ENCODE measurements around the gene VAX1. TPM values are rescaled to one million over a fixed set of nuclear protein-coding genes. Genes with fewer than 3 reads are reported as not detected.

The VAX1 gene
- total and polyA plus RNA-seq, 3 experiments from 2014 or later: not detected

GRCh38 chr10:117145019-117145418 is 6.9 kb upstream of the VAX1 start:
- H3K4me3 Mint-ChIP-seq: no peak overlapping the region
- no peak for DNase-seq
- CTCF ChIA-PET: no interaction called here
- H3K9me3 Mint-ChIP-seq: peaks cover 0 to 13% (median 1%) of the 10 kb centered on the region in 5 donors
- H3K27ac ChIP-seq (ENCODE audit: low read depth, low read length): no peak overlapping the region
- no peak overlapping the region for H3K27ac Mint-ChIP-seq
- no peaks in the 10 kb centered on the region for H3K9me3 ChIP-seq (ENCODE audit: low read length)
- H3K4me1 Mint-ChIP-seq: no peaks in the 10 kb centered on the region
- H3K27me3 Mint-ChIP-seq: peaks cover 37 to 47% of the 10 kb centered on the region in 2 donors
- H3K36me3 ChIP-seq (ENCODE audit: insufficient read depth, low read length): no peaks in the 10 kb centered on the region
- POLR2A ChIA-PET: interaction anchor here (1.0 kb wide), 1 partner anchor 72 kb away, joined by 3 read pairs; no protein-coding TSS in a partner anchor
- no peak overlapping the region for H3K4me3 ChIP-seq (ENCODE audit: low read length)
- H3K4me1 ChIP-seq (ENCODE audit: insufficient read depth, low read length): no peaks in the 10 kb centered on the region
- no peaks in the 10 kb centered on the region for H3K36me3 Mint-ChIP-seq
- H3K27me3 ChIP-seq (ENCODE audit: insufficient read depth, low read length, poor library complexity, severe bottlenecking): peaks cover 5% of the 10 kb centered on the region

GRCh38 chr10:117143103-117143823 is 5.2 kb upstream of the VAX1 start:
- H3K9me3 Mint-ChIP-seq: peaks cover 0 to 15% (median 3%) of the 10 kb centered on the region in 5 donors
- DNase-seq: no peak
- peaks cover 43 to 50% of the 10 kb centered on the region in 2 donors for H3K27me3 Mint-ChIP-seq
- no peaks in the 10 kb centered on the region for H3K36me3 Mint-ChIP-seq
- Histone ChIP-seq H3K36me3 (ENCODE audit: insufficient read depth, low read length) (no peaks in the 10 kb centered on the region), H3K9me3 (ENCODE audit: low read length) (no peaks in the 10 kb centered on the region), H3K4me1 (ENCODE audit: insufficient read depth, low read length) (no peaks in the 10 kb centered on the region), H3K27ac (ENCODE audit: low read depth, low read length) (no peak overlapping the region), H3K4me3 (ENCODE audit: low read length) (no peak overlapping the region), H3K27me3 (ENCODE audit: insufficient read depth, low read length, poor library complexity, severe bottlenecking) (peaks cover 9% of the 10 kb centered on the region)
- H3K27ac Mint-ChIP-seq: no peak overlapping the region
- ChIA-PET POLR2A (no interaction called here), CTCF (interaction anchor here (1.2 kb wide), 1 partner anchor 9 kb away, joined by 3 read pairs; no protein-coding TSS in a partner anchor)
- H3K4me3 Mint-ChIP-seq: no peak overlapping the region
- H3K4me1 Mint-ChIP-seq: peaks cover 0 to 9% (median 2%) of the 10 kb centered on the region in 3 donors

GRCh38 chr10:117140525-117140902 is 2.4 kb upstream of the VAX1 start:
- Mint-ChIP-seq H3K27me3 (peaks cover 49 to 60% of the 10 kb centered on the region in 2 donors), H3K27ac (no peak overlapping the region), H3K4me1 (peaks cover 0 to 20% (median 2%) of the 10 kb centered on the region in 3 donors), H3K36me3 (no peaks in the 10 kb centered on the region), H3K9me3 (peaks cover 0 to 11% (median 2%) of the 10 kb centered on the region in 5 donors), H3K4me3 (no peak overlapping the region)
- ChIA-PET POLR2A (no interaction called here), CTCF (no interaction called here)
- peaks cover 20% of the 10 kb centered on the region for H3K27me3 ChIP-seq (ENCODE audit: insufficient read depth, low read length, poor library complexity, severe bottlenecking)
- no peak overlapping the region for H3K27ac ChIP-seq (ENCODE audit: low read depth, low read length)
- no peak for DNase-seq
- H3K4me3 ChIP-seq (ENCODE audit: low read length): no peak overlapping the region
- H3K9me3 ChIP-seq (ENCODE audit: low read length): no peaks in the 10 kb centered on the region
- H3K36me3 ChIP-seq (ENCODE audit: insufficient read depth, low read length): no peaks in the 10 kb centered on the region
- H3K4me1 ChIP-seq (ENCODE audit: insufficient read depth, low read length): no peaks in the 10 kb centered on the region

- H3K4me3 Mint-ChIP-seq: no peak overlapping the region
- Histone ChIP-seq H3K4me3 (ENCODE audit: low read length) (no peak overlapping the region), H3K27ac (ENCODE audit: low read depth, low read length) (no peak overlapping the region), H3K4me1 (ENCODE audit: insufficient read depth, low read length) (no peaks in the 10 kb centered on the region), H3K27me3 (ENCODE audit: insufficient read depth, low read length, poor library complexity, severe bottlenecking) (peaks cover 20% of the 10 kb centered on the region), H3K9me3 (ENCODE audit: low read length) (no peaks in the 10 kb centered on the region), H3K36me3 (ENCODE audit: insufficient read depth, low read length) (no peaks in the 10 kb centered on the region)
- peaks cover 0 to 11% (median 2%) of the 10 kb centered on the region in 5 donors for H3K9me3 Mint-ChIP-seq
- H3K27me3 Mint-ChIP-seq: peaks cover 54 to 65% of the 10 kb centered on the region in 2 donors
- POLR2A ChIA-PET: no interaction called here
- H3K36me3 Mint-ChIP-seq: no peaks in the 10 kb centered on the region
- peaks cover 0 to 21% (median 2%) of the 10 kb centered on the region in 3 donors for H3K4me1 Mint-ChIP-seq
- H3K27ac Mint-ChIP-seq: no peak overlapping the region
- CTCF ChIA-PET: no interaction called here
- DNase-seq: no peak
Measured at GRCh38 chr10:117139581-117140524, 1.8 kb upstream of the VAX1 start.

DNA sequence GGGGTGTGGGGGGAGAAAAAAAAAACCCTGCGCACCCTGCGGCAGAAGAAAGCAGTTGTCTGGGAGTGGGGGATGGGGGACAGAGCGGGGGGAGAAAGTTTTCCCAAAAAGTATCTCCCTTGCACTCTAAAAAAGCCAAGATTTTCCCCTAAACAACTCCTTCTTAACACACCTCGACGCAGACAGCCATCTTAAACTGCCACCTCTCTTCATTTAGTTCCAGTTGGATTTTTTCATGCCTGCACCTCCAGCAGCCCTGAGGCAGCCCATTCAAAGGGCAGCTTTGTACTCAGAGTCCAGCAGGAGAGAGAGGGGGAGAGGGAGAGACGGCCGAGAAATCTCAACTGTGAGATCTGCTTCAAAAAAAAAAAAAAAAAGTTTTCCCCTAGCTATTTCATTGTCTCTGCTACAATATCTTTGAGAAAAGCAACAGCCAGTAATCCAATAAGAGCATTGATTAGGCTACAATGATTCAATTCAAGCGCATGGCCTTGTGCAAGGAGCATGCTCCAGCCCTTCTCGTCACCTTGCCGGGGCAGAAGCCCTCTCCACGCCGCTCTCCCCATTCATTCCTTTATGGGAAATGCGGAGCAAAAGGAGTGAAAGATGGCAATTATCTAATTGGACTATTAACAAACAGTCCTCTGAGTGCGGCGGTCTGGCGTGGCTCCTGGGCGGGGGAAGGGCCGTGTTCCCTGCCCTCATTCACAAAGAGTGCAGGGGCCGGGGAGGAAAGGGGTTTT is 939 bp upstream of the VAX1 start:
- H3K4me1 ChIP-seq (ENCODE audit: insufficient read depth, low read length): no peaks in the 10 kb centered on the region
- no peak for DNase-seq
- H3K36me3 ChIP-seq (ENCODE audit: insufficient read depth, low read length): no peaks in the 10 kb centered on the region
- Mint-ChIP-seq H3K4me3 (peak overlapping the region in 2 of 7 donors; percentile 29 to 70), H3K9me3 (peaks cover 0 to 11% (median 2%) of the 10 kb centered on the region in 5 donors), H3K27ac (peak overlapping the region in 1 of 8 donors; percentile 60), H3K4me1 (peaks cover 0 to 21% (median 2%) of the 10 kb centered on the region in 3 donors), H3K27me3 (peaks cover 54 to 66% of the 10 kb centered on the region in 2 donors), H3K36me3 (no peaks in the 10 kb centered on the region)
- H3K27me3 ChIP-seq (ENCODE audit: insufficient read depth, low read length, poor library complexity, severe bottlenecking): peaks cover 20% of the 10 kb centered on the region
- H3K27ac ChIP-seq (ENCODE audit: low read depth, low read length): no peak overlapping the region
- POLR2A ChIA-PET: no interaction called here
- H3K9me3 ChIP-seq (ENCODE audit: low read length): no peaks in the 10 kb centered on the region
- CTCF ChIA-PET: no interaction called here
- H3K4me3 ChIP-seq (ENCODE audit: low read length): no peak overlapping the region

- peaks cover 35% of the 10 kb centered on the region for H3K27me3 ChIP-seq (ENCODE audit: insufficient read depth, low read length, poor library complexity, severe bottlenecking)
- no peaks in the 10 kb centered on the region for H3K36me3 ChIP-seq (ENCODE audit: insufficient read depth, low read length)
- no peak overlapping the region for H3K27ac ChIP-seq (ENCODE audit: low read depth, low read length)
- CTCF ChIA-PET: no interaction called here
- no peak for DNase-seq
- H3K27me3 Mint-ChIP-seq: peaks cover 62 to 68% of the 10 kb centered on the region in 2 donors
- no peak overlapping the region for H3K4me3 Mint-ChIP-seq
- peaks cover 0 to 10% (median 3%) of the 10 kb centered on the region in 5 donors for H3K9me3 Mint-ChIP-seq
- POLR2A ChIA-PET: no interaction called here
- H3K9me3 ChIP-seq (ENCODE audit: low read length): no peaks in the 10 kb centered on the region
- H3K4me1 ChIP-seq (ENCODE audit: insufficient read depth, low read length): no peaks in the 10 kb centered on the region
- H3K27ac Mint-ChIP-seq: no peak overlapping the region
- H3K36me3 Mint-ChIP-seq: no peaks in the 10 kb centered on the region
- H3K4me1 Mint-ChIP-seq: peaks cover 13 to 38% (median 17%) of the 10 kb centered on the region in 3 donors
- no peak overlapping the region for H3K4me3 ChIP-seq (ENCODE audit: low read length)
Measured at GRCh38 chr10:117137031-117137910, 799 bp downstream of the VAX1 start.

- Mint-ChIP-seq H3K9me3 (peaks cover 0 to 4% (median 3%) of the 10 kb centered on the region in 5 donors), H3K27ac (no peak overlapping the region), H3K4me3 (no peak overlapping the region), H3K4me1 (peaks cover 21 to 46% (median 24%) of the 10 kb centered on the region in 3 donors), H3K36me3 (no peaks in the 10 kb centered on the region), H3K27me3 (peaks cover 62 to 68% of the 10 kb centered on the region in 2 donors)
- no peak overlapping the region for H3K4me3 ChIP-seq (ENCODE audit: low read length)
- H3K27ac ChIP-seq (ENCODE audit: low read depth, low read length): no peak overlapping the region
- DNase-seq: no peak
- H3K27me3 ChIP-seq (ENCODE audit: insufficient read depth, low read length, poor library complexity, severe bottlenecking): peaks cover 35% of the 10 kb centered on the region
- no peaks in the 10 kb centered on the region for H3K9me3 ChIP-seq (ENCODE audit: low read length)
- no peaks in the 10 kb centered on the region for H3K36me3 ChIP-seq (ENCODE audit: insufficient read depth, low read length)
- ChIA-PET CTCF (no interaction called here), POLR2A (no interaction called here)
- peaks cover 7% of the 10 kb centered on the region for H3K4me1 ChIP-seq (ENCODE audit: insufficient read depth, low read length)
Measured at GRCh38 chr10:117136391-117136975, 1.6 kb downstream of the VAX1 start.
